ENCODE measurements around the gene ESYT2.

Gene ESYT2

GRCh38 chr7:158796667-158797066 is 32.6 kb downstream of the ESYT2 start:
- DNase-seq, result no peak

DNA sequence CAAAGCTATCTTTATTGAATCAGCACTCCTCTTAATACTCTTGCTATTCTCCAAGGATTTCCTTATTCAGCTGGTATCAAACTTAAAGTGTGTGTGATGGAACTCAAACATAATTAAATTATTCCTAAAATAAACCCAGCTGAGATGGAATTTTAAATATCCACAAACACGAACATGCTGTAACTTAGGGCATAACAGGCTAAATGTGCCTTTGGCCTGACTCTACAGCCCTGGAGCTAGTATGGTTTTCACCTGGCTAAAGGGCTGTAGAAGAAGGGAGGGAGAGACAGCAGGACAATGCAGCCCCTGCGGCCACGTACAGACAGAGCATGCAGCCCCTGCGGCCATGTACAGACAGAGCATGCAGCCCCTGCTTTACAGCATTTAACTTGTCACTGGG is 34.0 kb downstream of the ESYT2 start:
- no peak for DNase-seq

GRCh38 chr7:158791107-158791506 is 38.2 kb downstream of the ESYT2 start:
- no peak for DNase-seq

DNA sequence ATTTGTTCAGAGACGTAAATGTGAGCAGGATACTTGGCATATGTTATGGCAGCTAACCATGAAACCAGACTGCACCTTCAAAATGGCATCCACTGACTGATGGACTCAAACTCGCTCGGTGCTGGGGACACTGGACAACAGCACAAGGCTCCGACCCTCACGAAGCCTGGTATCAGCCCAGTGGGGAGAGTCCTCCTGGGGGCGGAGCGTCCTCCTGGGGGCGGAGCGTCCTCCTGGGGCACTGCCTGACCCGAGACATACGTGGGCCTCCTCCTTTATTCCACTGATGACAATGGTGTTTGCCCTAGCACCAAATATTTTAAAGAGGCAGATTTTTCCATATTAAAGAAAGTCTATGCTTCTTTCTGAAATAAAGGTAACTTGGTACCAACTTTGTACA is 39.5 kb downstream of the ESYT2 start:
- no peak for DNase-seq

DNA sequence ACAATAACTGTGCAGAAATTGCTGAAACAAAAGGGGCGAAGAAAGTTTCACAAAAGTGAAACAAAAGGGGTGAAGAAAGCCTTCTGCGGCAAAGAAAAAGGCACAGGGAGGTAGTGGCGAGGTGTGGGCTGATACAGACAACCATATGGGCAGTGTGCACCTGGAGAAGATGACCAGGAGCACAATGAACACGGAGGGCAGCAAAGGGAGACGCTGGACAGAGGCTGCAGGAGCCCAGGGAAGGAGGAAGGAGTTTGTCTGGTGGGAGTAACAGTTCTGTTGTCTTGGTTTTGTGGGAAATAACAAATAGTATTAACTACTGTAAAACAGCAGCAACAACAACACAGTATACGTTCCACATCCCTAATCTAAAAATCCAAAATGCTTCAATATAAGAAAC is 42.4 kb downstream of the ESYT2 start:
- DNase-seq, result no peak

DNA sequence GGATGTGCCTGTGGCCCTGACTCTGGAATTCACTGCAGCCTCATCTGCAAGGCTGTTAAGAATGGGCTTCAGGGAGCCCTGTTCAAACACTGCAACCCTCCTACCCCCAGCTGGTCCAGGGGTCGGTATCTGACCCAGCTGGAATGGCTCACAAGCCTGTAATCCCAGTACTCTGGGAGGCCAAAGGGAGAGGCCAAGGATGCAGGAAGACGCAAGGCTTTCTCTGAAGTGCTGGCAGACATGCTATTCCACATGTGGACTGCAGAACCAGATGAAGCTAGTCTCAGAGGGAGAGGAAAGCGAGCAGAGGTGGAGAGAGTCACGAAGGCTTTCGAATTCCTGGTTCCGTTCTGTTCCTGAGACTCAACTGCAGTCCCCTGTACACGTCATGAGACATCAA is 45.0 kb downstream of the ESYT2 start:
- no peak for DNase-seq

DNA sequence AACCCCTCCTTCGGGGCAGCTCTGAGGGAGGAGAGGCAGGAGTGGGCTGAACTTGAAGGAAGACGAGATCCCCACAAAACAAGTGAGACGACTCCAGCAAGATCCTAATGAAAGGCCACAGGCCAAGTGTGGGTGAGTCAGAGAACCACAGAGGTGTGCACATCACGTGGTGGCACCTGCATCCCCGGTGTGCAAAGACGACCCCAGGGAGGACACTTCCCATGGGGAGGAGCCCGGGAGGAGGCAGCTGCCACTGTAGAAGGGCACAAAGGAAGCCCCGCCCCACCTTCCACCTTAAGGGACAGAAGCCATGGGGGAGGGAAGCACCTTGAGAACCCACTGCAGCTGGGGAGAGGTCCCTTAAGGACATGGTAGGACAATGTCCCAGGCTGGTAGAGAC is 45.7 kb downstream of the ESYT2 start:
- no peak for DNase-seq

DNA sequence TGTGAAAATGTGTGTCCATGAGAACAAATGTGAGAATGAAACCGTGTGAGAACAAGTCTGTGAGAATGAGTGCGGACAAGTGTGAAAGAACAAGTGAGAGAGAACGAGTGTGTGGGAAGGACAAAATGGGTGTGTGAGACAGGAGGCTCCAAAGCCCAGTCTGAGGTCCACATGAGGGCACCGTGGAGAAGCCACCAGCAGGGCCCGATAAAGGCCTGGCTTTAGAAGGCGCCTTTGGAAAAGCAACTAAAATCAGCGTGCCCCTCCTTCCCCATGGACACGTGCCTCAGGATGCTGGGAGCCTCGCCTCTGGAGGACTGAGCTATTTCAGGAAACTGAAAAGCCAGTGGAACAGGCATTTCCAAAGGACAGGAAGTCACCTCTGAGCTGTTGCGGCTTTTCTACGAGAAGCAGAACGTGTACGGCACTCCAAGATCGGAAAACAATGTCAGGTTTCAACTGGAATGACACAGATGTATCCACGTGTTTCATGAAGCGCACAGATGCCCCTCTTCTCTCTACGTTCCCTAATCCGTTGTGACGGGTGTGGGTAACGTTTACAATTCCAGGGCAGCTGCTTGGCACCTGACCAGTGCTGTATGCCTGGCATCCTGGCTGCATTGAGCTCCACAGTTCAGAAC is 46.4 kb downstream of the ESYT2 start:
- no peak for DNase-seq

GRCh38 chr7:158781974-158782664 is 47.2 kb downstream of the ESYT2 start:
- no peak for DNase-seq

DNA sequence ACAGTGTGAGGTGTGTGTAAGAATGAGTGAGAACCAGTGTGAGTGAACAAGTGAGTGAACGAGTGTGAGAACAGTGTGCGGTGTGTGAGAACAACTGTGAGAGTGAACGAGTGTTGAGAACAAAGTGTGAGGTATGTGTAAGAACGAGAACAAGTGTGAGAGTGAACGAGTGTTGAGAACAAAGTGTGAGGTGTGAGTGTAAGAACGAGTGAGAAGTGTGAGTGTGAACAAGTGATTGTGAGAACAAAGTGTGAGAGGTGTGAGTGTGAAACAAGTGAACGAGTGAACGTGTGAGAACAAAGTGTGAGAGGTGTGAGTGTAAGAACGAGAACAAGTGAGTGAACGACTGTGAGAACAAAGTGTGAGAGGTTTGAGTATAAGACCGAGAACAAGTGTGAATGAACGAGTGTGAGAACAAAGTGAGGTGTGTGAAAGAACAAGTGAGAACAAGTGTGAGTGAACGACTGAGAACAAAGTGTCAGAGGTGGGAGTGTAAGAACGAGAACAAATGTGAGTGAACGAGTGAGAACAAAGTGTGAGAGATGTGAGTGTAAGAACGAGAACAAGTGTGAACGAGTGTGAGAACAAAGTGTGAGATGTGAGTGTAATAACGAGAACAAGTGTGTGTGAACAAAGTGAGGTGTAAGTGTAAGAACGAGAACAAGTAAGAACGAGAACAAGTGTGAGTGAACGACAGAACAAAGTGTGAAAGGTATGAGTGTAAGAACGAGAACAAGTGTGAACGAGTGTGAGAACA is 47.9 kb downstream of the ESYT2 start:
- DNase-seq, result no peak

DNA sequence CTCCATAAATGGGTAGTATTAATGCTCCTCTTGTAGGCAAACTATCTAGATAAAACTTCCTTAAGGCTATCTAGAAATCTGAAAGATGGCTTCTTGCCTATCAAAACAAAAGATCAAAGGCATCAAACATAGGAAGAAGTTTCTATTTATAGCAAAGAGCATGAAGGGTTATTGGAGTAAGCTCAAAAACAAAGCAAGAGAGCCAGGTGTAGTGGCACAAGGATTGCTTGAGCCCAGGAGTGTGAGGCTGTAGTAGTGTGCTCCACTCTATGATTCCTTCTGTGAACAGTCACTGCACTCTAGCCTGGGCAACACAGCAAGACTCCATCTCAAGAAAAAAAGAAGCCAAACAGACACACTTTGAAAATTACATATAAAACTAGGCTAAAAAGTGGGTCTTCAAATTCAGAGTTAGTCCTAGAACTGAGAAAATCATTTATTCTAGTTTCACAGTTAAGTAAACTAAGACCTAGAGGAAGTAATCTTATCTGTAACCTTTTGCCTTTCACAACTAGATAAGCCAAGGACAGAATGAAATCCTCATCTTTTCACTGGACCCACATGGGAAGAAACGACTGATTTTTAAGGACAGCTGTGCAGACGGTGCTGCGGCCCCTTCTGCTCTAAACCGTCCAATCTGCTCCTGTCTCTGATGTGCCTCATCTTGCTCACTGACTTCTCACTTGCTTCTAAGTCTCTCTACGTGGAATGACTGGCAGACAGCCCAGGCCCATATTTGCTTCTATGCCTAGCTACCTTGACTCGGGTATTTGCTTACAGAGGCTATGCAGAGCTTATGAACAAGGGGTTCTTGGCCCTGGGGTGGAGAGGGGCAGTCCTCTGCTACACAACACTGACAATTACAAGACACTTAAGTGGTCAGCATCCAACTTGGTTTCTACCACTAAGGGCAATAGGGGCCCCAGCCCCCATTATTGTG is 50.0 kb downstream of the ESYT2 start:
- no peak for DNase-seq

GRCh38 chr7:158778471-158778870 is 50.8 kb downstream of the ESYT2 start:
- no peak for DNase-seq

DNA sequence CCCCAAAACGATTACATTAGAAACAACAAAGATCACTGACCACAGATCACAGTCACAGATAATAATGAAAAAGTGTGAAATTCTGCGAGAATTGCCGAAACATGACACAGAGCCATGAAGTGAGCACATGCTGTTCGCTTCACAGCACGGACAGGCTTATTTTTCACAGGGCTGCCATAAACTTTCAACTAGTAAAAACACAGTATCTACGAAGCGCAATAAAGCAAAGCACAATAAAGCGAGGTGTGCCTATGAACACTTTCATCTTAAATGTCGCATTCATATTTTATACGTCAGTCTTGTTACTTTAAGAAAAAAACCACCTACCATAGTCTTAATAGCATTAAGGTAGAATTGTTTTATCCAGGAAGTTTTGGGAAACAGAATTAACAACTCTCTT is 51.5 kb downstream of the ESYT2 start:
- DNase-seq, result no peak

- no peak for DNase-seq
Observed at GRCh38 chr7:158776474-158776873, 52.8 kb downstream of the ESYT2 start.

DNA sequence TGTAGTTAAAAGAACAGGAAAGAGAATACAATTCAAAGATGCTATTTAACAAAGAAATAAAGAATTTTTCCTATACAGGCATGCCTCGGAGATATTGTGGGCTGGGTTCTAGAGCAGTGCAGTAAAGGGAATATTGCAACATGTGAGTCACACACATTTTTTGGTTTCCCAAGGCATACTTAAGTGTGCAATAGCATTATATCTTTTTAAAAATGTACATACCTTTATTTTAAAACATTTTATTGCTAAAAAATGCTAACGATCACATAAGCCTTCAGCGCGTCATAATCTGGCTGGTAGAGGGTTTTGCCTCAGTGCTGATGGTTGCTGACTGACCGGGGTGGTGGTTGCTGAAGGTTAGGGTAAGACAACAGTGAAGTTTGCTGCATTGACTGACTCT is 54.4 kb downstream of the ESYT2 start:
- DNase-seq, result no peak

DNA sequence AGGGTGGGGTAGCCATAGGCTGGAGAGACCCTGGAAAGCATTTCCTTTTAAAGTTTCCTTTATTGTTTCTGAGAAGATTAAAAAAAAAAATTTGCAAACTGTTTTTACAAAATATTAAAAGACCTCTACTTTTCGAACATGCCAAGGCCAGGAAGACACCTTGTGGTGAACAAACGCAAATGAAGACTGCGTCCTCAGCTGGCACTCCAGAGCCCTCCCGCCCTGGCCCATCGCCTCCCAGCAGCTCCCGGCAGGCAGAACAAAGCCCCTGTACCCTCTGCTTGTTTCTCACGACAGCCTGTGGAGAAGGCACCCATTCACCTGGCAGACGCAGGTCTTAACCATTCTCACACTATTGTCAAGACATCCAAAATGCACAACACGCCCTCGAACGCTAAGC is 56.4 kb downstream of the ESYT2 start:
- DNase-seq, result no peak

- no peak for DNase-seq
Observed at GRCh38 chr7:158771213-158771834, 58.0 kb downstream of the ESYT2 start.

DNA sequence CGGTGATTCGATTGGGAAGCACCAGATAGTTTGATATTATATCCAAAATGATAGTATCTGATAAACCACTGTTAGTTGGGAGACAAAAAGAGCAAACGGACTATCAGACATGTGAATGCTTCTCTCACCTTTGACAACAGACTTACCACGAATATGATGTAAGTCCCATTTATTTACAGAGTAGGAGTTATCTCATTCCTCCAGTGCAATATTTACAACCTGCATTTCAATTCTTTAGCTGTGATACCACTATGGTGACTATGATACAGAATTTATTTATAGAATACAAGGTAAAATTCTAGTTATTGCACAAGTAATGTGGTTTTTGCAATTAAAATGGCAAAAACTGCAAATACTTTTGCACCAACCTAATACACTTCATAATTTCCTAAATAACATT is 61.6 kb downstream of the ESYT2 start:
- DNase-seq, result no peak

- no peak for DNase-seq
Observed at GRCh38 chr7:158766570-158767281, 62.6 kb downstream of the ESYT2 start.

- no peak for DNase-seq
Observed at GRCh38 chr7:158765020-158765419, 64.3 kb downstream of the ESYT2 start.

GRCh38 chr7:158763454-158764033 is 65.8 kb downstream of the ESYT2 start:
- DNase-seq, result no peak

- DNase-seq, result no peak
Observed at GRCh38 chr7:158761945-158762344, 67.4 kb downstream of the ESYT2 start.

Measured in stimulated activated naive CD4-positive, alpha-beta T cell treated with Interleukin-2 at 50 U/mL for 16 hours (primary cell).